Stimulated activated CD4-positive, alpha-beta T cell treated with anti-CD3 and anti-CD28 coated beads, TNF-alpha, amount 100 ng/mL, for 1 hour (primary cell): ENCODE results near the gene TUBA4B.
"Not testable (repeated sequence)": the region's sequence is repeated elsewhere in the genome, so short reads cannot be mapped to it uniquely, and the experiment has no call there.

ENCODE experiments used
- DNase-seq, 3 donors: peaks; one replicate each; pipeline ENCODE4 v3.0.0-alpha.2; 2020; ENCODE audit warnings: low read depth in 3 of 3, low spot score in 1 of 3

The TUBA4B gene

DNA sequence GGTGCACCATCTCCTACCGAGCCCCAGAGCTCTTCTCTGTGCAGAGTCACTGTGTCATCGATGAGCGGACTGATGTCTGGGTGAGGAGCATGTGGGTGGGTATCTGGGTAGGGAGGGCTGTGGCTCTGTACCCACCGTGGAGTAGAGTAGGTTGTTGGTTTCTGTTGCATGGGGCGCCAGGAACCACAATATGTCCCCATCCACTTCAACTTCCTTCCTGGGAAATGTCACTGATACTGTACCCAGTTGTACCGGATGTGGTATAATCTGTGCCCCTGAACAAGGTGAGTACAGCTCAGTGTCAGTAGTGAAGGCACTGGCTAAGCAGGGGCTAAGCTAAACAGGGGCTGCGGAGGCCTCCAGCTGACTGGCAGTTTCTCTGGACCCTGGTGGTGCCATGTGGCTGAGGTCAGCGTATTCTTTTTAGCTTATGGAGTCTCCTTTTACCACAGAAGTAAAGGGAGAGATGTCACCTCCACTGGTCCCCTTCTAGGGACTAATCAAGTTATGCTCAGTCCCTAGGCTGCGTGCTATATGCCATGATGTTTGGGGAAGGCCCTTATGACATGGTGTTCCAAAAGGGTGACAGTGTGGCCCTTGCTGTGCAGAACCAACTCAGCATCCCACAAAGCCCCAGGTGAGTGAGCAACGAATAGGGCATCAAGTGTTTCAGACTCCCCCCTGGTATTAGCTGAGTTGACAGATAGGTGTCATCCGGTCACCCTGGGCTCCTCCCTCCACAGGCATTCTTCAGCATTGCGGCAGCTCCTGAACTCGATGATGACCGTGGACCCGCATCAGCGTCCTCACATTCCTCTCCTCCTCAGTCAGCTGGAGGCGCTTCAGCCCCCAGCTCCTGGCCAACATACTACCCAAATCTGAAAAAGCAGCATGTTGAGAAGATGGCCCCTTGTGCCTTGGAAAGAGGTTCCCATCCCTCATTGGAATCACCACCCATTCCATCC, 5.1 kb upstream of the TUBA4B start:
- DNase-seq = peak in 1 of 3 donors; percentile 33

DNA sequence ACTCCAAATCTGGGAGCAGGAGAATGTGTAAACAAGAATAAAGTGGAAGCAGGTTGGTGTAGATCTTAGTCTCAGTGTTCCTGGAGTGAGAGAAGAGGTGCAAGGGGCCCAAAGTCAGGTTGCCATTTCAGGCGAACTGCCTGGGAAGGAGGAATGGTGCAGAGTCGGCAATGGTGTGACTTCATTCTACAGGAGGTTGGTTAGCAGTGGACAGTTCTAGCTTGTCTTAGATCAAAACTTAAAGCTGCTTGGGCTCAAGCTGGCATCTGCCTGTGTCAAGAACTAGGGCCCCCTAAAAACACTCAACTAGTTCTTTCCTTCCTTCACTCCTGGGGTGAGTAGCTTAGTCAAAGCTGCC, 4.2 kb upstream of the TUBA4B start:
- DNase-seq = no peak

DNA sequence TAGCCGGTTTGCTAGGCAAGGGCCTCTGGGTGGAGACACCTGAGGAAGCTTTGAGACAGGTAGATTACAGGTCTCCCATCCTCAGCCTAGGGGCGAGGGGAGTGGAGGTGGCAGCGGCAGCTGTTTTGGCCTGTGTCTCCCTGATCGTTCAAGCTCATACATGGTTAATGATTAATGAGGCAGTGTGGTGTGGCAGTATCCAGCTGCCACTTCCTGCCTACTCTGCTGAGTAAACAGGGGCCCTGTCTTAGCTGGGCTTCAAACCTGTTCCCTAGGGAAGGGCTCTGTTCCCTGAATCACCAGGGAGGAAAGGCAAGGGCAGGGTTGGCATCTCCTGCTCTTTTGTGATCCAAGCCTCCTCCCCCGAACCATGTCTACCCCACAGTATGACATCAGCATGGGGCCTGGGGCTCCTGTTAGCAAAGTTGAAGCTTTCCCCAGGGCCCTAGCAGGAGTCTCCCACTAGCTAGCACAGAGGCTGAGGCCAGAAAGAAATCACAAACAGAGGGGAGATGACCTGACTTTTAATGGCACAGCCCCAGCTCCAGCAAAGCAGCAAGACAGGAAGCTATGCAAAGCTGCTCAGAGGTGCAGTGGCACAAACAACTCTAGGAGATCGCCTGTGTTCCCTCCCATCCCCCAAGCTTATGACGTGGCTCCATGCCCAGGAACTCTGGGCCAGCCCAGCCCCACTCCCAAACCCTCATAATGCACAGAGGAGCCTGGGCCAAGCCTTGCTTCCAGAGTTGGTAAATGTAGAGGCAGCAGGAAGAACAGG, 3.7 kb upstream of the TUBA4B start:
- DNase-seq = peak in 1 of 3 donors; percentile 24

DNA sequence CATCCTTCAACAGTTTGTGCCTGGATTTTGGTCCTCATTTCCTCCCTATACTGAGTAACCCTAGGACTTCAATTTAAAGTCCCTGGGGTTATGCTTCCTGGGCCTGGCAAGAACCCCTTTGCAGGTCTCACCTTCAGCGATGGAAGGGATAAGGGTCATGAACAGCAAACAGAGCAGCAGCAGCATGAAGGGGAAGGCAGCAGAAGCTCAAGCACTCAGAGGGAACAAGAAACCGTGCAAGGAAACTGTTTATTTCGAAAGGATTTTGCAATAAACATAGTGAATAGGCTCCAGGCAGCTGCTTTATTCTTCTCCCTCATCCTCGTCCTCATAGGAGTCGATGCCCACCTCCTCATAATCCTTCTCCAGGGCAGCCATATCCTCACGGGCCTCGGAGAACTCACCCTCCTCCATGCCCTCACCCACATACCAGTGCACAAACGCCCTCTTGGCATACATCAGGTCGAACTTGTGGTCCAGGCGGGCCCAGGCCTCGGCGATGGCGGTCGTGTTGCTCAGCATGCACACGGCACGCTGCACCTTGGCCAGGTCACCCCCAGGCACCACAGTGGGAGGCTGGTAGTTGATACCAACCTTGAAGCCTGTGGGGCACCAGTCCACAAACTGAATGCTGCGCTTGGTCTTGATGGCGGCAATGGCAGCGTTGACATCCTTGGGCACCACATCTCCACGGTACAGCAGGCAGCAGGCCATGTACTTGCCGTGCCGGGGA, 2.8 kb upstream of the TUBA4B start:
- DNase-seq = no peak

DNA sequence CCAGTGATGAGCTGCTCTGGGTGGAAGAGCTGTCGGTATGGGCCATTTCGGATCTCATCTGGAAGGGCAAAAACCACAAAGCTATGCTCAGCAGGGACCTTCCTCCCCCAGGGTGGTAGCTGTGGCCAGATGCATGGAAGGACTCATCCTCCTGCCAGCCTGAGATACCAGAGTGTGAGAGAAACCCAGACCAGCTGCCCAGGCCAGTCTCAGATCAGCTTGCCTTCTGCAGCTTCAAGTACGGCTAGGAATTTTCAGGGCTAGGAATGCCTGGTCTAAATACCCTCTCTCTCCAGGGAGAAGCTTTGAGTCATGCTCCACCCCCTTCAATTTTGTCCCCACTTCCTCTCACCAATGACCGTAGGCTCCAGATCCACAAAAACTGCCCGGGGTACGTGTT, 1.4 kb upstream of the TUBA4B start:
- no peak for DNase-seq

DNA sequence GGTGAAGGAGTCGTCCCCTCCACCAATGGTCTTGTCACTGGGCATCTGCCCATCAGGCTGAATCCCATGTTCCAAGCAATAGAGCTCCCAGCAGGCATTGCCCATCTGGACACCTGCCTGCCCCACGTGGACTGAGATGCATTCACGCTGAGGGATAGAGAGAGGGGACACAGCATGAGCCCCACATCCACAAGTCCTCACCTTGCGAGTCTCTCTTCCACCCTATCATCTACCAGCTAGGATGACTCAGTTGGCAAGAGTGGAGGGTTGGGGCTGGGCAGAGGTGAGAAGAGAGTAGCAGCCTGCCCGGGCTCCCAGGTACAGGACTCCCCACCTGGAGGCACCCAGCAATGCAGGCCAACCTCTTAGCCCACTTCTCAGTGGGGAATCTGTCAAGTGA, 959 bp upstream of the TUBA4B start:
- no peak for DNase-seq

DNA sequence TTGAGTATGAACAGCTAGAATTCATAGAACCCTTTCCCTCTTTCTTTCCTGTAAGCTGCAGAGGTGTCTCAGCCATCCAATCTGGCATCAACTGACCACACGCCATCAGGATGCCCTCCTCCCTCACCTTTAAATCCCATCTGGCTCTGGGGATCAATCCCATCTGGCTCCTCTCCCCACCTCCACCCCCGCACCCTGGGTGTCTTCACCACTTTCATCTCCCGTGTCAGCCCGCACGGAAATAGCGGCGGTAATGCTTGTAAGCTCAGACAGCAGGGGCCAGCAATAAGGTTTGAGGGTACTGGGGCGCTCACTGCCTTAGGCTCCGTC, 508 bp upstream of the TUBA4B start:
- DNase-seq = no peak

DNA sequence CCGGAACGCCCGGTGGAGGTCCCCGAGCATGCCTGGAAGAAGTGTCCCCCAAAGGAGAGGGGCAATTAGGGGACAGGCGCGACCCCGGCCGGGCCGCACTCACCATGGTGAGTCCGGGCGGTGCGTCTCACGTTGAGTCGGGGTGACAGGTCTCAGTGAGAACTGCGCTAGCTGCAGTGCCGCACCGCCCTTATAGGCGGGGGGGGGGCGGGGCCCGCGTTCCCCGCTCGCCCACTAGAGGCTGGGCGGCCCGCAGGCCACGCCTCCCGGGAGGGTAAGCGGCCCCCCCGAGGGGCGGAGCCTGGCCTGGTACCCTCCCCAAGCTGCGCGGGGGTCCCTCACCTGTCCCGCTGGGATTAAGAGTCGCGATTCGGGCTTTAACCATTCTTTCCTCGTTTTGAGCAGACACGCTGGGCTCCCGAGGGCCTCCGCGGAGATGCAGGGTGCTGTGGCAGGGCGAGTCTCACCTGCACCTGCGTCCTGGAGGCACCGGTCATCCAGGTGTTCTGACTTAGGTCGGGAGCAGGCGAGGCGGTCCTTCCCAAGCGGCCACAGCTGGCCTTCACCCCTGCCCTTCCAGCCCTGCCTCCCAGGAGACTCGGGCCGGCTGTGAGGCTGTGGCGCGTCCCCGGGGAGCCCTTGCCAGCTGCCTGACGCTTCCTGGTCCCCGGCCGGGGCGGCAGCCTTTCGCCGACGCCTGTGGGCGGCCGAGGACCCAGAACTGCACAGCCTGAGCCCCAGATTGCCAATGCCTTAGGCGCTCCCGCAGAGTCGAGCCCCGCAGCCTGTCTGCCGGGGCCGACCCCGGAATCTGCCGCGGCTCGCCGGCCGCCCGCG, 928 bp downstream of the TUBA4B start, which contains the start of gene TUBA4A:
Gene TUBA4A, minus strand, starts transcription at position 166 of the 837 bp plus-strand sequence. Its CDS starts 60 bp downstream, at position 106.
- DNase-seq = peak; percentile 81 to 89 (median 88)

DNA sequence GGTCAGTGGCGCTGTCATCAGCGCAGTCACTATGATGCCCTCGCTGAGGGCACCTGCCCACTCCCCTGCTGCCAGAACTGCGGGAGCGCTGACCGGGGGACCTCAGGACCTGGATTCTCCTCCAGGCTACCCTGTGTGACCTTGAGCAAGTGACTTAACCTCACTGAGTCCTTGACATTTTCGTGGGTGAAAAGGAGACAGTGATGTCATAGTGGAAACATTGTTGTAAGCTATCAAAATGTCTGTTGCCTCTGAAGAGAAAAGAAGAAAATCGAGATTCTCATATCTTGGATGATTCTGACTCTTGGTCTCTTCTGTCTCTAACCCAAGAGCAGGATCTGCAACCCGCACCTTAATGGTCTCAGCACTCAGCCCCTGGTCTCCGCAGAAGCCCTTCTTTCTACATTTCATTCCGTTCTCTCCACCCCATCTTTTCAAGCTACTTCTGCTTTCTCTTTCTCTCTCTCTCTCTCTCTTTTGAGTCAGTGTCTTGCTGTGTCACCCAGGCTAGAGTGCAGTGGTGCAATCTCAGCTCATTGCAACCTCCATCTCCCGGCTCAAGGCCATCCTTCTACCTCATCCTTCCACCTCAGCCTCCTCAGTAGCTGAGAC, 1.7 kb downstream of the TUBA4B start:
- DNase-seq = peak in 2 of 3 donors; percentile 12 to 18

DNA sequence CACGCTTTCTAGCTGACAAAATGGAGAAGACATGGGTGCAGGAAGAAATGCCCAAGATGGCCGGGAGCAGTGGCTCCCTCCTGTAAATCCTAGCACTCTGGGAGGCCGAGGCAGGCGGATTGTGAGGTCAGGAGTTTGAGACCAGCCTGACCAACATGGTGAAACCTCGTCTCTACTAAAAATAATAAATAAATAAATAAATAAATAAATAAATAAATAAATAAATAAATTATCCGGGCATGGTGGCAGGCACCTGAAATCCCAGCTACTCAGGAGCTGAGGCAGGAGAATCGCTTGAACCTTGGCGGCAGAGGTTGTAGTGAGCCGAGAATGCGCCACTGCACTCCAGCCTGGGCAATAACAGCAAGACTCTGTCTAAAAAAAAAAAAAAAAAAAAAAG, 5.9 kb downstream of the TUBA4B start:
- not testable (repeated sequence) for DNase-seq

DNA sequence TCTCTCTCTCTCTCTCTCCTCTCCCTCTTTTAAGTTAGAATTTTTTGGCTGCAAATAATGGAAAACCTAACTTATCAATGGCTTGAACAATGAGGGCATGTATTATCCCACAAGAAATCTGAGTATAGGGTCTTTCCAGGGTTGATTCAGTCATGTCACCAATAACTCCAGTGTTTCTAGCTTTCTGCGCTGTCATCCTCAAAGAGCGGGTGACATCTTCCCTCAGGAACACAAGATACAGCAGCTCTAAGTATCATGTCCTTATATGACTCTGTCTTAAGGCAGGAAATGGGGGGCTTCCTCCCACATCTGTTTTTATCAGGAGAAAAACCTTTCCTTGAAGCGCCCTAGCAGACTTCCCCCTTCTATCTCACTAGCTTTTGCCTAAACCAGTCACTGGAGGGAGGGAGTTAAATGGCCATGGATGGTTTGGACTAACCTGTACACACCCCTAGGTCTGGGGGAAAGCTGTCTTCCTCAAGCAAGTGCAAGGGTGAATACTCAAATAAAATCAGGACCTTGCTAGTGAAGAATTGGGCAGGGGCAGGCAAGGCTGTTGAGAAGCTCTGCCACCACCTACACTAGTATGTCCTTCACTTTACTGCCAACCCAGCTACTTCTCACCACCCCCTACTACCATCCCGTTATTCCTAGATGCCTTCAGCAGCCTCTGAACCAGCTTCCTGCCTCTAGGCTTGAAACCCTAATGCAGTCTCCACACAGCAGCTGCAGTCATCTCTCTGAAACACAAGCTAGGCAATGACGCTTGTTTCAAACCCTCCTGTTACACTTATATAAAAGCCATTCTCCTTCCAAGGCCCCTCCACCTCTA, 8.2 kb downstream of the TUBA4B start:
- DNase-seq = no peak

DNA sequence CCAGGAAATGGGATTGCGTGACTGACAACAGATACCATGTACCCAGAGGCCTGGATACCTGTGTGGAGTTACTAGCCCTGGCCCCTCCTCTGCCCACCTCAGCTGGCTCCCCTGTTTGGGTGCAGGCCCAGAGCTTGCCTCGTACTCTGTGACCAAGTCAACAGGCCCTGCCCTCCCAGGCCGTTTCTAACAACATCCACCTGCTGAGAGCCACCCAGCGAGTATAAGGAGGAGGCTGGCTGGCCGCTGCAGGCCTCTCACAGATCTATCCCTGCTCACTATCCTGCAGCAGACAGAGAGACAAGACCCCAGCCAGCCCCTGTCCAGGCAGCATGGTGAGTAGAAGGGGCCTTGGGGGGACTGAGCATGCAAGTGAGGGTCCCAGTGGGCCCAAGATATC, 13.2 kb downstream of the TUBA4B start:
- no peak for DNase-seq

DNA sequence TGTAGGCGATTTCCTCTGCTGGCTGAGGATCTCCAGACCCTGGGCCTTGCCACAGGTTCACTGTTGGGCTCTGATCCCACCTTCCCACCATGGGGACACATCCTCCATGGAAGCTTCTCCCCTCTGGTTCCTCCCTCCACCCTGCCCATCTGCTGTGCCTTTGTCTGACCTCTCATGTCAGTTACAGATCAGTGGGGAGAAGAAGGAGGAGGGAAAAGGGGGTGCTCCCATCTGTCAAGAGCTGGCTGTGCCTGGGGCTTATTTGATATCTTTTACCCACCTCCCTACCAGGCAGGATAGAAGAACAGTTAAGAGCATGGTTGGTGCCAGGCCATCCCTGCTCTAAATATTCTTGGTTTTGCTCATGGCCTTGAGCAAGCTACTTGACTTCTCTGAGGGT, 13.8 kb downstream of the TUBA4B start:
- DNase-seq = no peak

DNA sequence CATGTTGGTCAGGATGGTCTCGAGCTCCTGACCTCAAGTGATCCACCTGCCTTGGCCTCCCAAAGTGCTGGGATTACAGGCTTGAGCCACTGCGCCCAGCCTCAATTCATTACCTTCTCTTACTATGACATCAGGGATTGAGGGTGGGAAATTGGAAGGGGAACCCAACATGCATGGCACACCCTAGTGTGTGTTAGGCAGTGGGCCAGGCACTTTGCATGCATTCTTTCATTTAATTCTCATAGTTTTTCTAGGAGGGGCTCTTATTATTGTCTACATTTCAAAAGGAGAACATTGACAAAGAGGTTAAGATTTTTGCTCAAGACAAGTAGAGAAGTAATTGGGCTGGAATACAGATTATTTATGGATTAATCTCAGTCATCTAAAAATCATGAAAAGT, 15.3 kb downstream of the TUBA4B start:
- DNase-seq = no peak

DNA sequence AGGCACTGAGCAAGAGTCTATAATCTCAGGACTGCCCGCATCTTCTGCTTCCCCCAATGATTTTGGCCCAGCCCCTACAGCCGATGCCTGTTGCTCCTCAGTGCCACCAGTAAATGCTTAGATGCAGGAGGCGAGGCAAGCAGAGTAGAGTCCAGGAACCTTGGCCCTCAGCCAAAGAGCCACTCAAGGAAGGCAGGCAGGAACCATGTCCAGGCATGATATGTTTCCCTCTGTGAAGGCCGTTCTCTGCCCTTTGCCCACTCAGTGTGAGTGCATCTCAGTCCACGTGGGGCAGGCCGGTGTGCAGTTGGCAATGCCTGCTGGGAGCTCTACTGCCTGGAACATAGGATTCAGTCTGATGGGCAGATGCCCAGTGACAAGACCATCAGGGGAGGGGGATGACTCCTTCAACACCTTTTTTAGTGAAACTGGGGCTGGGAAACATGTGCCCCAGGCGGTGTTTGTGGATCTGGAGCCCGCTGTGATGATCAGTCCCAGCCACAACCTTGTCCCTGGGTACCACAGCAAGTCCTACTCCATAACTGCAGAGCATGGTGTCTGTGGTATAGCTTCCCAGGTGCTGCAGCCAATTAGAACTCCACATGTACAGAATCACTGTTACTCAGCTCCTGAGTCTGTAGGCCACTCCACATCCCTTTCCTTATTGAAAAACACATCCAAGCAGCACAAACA, 16.5 kb downstream of the TUBA4B start:
- DNase-seq = no peak

DNA sequence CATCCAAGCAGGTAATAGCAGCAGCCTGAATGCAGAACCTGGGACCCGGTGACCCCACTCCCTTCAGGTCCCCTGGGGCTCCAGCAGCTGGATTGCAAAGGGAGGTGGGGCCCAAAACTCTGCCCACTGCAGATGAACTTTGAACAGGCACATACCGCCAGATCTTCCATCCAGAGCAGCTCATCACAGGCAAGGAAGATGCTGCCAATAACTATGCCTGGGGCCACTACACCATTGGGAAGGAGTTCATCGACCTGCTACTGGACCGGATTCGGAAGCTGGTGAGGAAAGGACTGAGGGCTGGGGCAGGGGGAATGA, 17.0 kb downstream of the TUBA4B start:
- DNase-seq = no peak

DNA sequence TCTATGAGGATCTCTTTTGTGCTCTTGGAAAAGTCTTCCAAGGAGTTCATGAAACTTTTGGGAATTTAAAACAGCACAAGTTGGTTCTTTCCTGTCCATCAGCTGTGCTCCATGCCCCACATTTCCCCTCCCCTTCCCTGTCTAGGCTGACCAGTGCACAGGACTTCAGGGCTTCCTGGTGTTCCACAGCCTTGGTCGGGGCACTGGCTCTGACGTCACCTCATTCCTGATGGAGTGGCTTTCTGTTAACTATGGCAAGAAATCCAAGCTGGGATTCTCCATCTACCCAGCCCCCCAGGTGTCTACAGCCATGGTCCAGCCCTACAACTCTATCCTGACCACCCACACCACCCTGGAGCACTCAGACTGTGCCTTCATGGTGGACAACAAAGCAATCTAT, 18.0 kb downstream of the TUBA4B start:
- DNase-seq = no peak

DNA sequence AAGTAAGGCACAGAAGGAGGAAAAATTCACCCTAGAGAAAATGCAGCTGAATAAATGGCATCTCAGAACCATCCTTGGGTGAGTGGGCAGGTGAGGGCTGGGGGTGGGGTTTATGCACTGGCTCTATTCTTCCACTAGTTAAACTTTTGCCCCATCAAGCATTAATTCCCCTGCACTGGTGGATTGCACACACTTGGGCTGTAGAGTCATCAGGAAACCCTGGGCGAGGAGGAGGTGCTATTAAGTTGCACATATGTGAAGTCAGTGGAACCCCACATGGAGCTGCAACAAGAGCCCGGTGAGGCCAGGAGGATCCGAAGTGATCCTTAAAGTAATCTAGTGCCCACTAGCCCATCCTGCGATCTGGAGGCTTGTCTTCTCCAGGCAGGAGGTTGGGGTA, 19.3 kb downstream of the TUBA4B start:
- no peak for DNase-seq

DNA sequence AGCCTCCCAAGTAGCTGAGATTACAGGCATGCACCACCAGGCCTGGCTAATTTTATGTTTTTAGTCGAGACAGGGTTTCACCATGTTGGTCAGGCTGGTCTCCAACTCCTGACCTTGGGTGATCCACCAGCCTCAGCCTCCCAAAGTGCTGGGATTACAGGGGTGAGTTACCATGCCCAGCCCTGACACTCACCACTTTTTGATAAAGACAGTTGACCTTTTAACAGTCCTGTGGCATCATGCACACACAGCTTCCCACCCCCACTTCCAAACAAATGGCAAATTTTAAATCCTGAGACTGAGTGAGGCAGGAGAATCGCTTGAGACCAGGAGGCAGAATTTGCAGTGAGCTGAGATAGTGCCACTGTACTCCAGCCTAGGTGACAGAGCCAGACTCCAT, 20.0 kb downstream of the TUBA4B start:
- DNase-seq = no peak
